GM12891 (cell line): ENCODE results near the gene THUMPD3.

Experiments used
- DNase-seq: peaks from one replicate; pipeline ENCODE4 v3.0.0; 2011; ENCODE audit warnings: low spot score; ENCODE audit not compliant: insufficient read length
- FAIRE-seq: peaks from 2 replicates; lab custom pipeline; 2011; peaks lifted over from hg19 to GRCh38; lab: Jason Lieb, UNC
- PAX5 ChIP-seq: IDR thresholded peaks from 2 replicates; pipeline ENCODE4 v1.6.1; 2011; ENCODE audit warnings: low read length, moderate library complexity, mild to moderate bottlenecking; ENCODE audit not compliant: insufficient read depth, severe bottlenecking
- POLR2A ChIP-seq: IDR thresholded peaks from 2 replicates; pipeline ENCODE4 v1.6.1; 2011; ENCODE audit warnings: low read depth, low read length, control low read depth
- POLR2AphosphoS5 ChIP-seq: IDR thresholded peaks from 2 replicates; pipeline ENCODE4 v1.6.1; 2011; ENCODE audit warnings: low read depth, low read length, control low read depth
- POU2F2 ChIP-seq: IDR thresholded peaks from 2 replicates; pipeline ENCODE4 v1.6.1; 2011; ENCODE audit warnings: low read depth, mild to moderate bottlenecking, control low read depth, low read length, moderate library complexity
- SPI1 ChIP-seq: IDR thresholded peaks from 2 replicates; pipeline ENCODE4 v1.6.1; 2011; ENCODE audit warnings: low read depth, low read length, control low read depth
- TAF1 ChIP-seq: IDR thresholded peaks from 2 replicates; pipeline ENCODE4 v1.6.1; 2011; ENCODE audit warnings: low read depth, low read length, control low read depth

The THUMPD3 gene

GRCh38 chr3:9339761-9340471 lies 22.9 kb upstream of the THUMPD3 start:
- TF ChIP-seq POLR2A, result no peak
- TF ChIP-seq POU2F2, result no peak
- TF ChIP-seq PAX5, result no peak
- TF ChIP-seq POLR2AphosphoS5, result no peak
- no peak for TF ChIP-seq SPI1
- TF ChIP-seq TAF1, result no peak
- no peak for DNase-seq
- no peak for FAIRE-seq

- DNase-seq, result no peak
- TF ChIP-seq SPI1 (no peak), POLR2A (no peak), TAF1 (no peak), PAX5 (no peak), POLR2AphosphoS5 (no peak), POU2F2 (no peak)
- FAIRE-seq, result no peak
Measured at GRCh38 chr3:9340472-9340902, 22.4 kb upstream of the THUMPD3 start.

- TF ChIP-seq POLR2AphosphoS5 (no peak), PAX5 (no peak), POU2F2 (no peak), POLR2A (no peak), SPI1 (no peak), TAF1 (no peak)
- DNase-seq (no peak), FAIRE-seq (no peak)
Measured at GRCh38 chr3:9342696-9343095, 20.2 kb upstream of the THUMPD3 start.

- no peak for FAIRE-seq
- DNase-seq, result no peak
- no peak for TF ChIP-seq POLR2AphosphoS5
- TF ChIP-seq SPI1, result no peak
- TF ChIP-seq TAF1, result no peak
- no peak for TF ChIP-seq PAX5
- TF ChIP-seq POLR2A, result no peak
- TF ChIP-seq POU2F2, result no peak
Measured at GRCh38 chr3:9343115-9343514, 19.7 kb upstream of the THUMPD3 start.

- FAIRE-seq (no peak), DNase-seq (no peak)
- TF ChIP-seq PAX5 (no peak), POU2F2 (no peak), POLR2A (no peak), SPI1 (no peak), POLR2AphosphoS5 (no peak), TAF1 (no peak)
Measured at GRCh38 chr3:9345041-9345440, 17.8 kb upstream of the THUMPD3 start.

GRCh38 chr3:9346141-9346540 lies 16.7 kb upstream of the THUMPD3 start:
- no peak for FAIRE-seq
- TF ChIP-seq POU2F2 (no peak), PAX5 (no peak), SPI1 (no peak), TAF1 (no peak), POLR2AphosphoS5 (no peak), POLR2A (no peak)
- DNase-seq, result no peak

GRCh38 chr3:9347081-9347480 lies 15.8 kb upstream of the THUMPD3 start:
- DNase-seq (no peak), FAIRE-seq (no peak)
- TF ChIP-seq SPI1 (no peak), PAX5 (no peak), POLR2AphosphoS5 (no peak), TAF1 (no peak), POLR2A (no peak), POU2F2 (no peak)

GRCh38 chr3:9347887-9348286 lies 15.0 kb upstream of the THUMPD3 start:
- TF ChIP-seq TAF1 (no peak), POU2F2 (no peak), POLR2AphosphoS5 (no peak), SPI1 (no peak), PAX5 (no peak), POLR2A (no peak)
- DNase-seq (no peak), FAIRE-seq (no peak)

- FAIRE-seq, result peak; percentile 45
- no peak for TF ChIP-seq POLR2AphosphoS5
- no peak for DNase-seq
Measured at GRCh38 chr3:9349321-9350117, 13.3 kb upstream of the THUMPD3 start.
